K562 (cell line): ENCODE measurements around the gene IL13. TPM values are rescaled to one million over a fixed set of nuclear protein-coding genes. Genes with fewer than 3 reads are reported as not detected.

Source experiments
- ATAC-seq: fragments of 200-7000 bp; cut with Tn5 transposase; 3 replicates; pipeline ENCODE4 v1.9.1; 2020; ENCODE audit warnings: moderate library complexity
- BruUV-seq: library from RNA; stranded (reverse); fragments of 400-500 nt; replicated peaks from 2 replicates; lab custom pipeline; 2021; lab: Mats Ljungman, UMichigan
- CTCF ChIA-PET: fragments of 300-600 bp; formaldehyde crosslinking; extraction: SDS; loops from one replicate; lab custom pipeline; 2021; ENCODE audit warnings: low intra/inter-chr PET ratio; lab: Yijun Ruan, JAX
- POLR2A ChIA-PET: fragments of 300-600, 350-650 bp; sonication (Branson Sonifier 250); formaldehyde crosslinking; extraction: SDS; loops from one replicate; lab custom pipeline; 2021; ENCODE audit warnings: antibody characterized with exemption, inconsistent platforms; lab: Yijun Ruan, JAX
- DNase-seq, 4 experiments: peaks; one replicate each; pipeline versions ENCODE4 v3.0.0 to v3.0.0-alpha.2; 2011 to 2018; ENCODE audit warnings: low spot score in 3 of 4, mixed read lengths in 3 of 4; ENCODE audit errors: extremely low read depth in 1 of 4
- FAIRE-seq: peaks from 2 replicates; lab custom pipeline; 2011; peaks lifted over from hg19 to GRCh38; lab: Jason Lieb, UNC
- H2AFZ ChIP-seq: 2 replicates; pipeline ENCODE4 v1.6.0; 2011; ENCODE audit warnings: low read depth, low read length, control low read depth, inconsistent platforms
- H3K27ac ChIP-seq: fragments of 200-600 bp; 3 replicates; pipeline ENCODE4 v1.8.0; 2011; ENCODE audit warnings: low read depth, mild to moderate bottlenecking, control low read depth, inconsistent platforms, low read length, moderate library complexity, mixed read lengths; ENCODE audit errors: extremely low read depth
- H3K27me3 ChIP-seq, 2 experiments: fragments of 300-600 bp in 1 of 2; 2 replicates in 1 of 2; 3 replicates in 1 of 2; pipeline versions ENCODE4 v1.6.0 to v1.8.0; 2011; ENCODE audit warnings: inconsistent platforms in 2 of 2, low read length in 2 of 2, mild to moderate bottlenecking in 1 of 2, mixed read lengths in 1 of 2, moderate library complexity in 1 of 2; ENCODE audit not compliant: control insufficient read depth in 2 of 2, insufficient read depth in 2 of 2
- H3K36me3 ChIP-seq: fragments of 300-600 bp; 3 replicates; pipeline ENCODE4 v1.8.0; 2011; ENCODE audit warnings: mild to moderate bottlenecking, low read length, inconsistent platforms; ENCODE audit not compliant: control insufficient read depth, insufficient read depth
- H3K4me1 ChIP-seq, 2 experiments: fragments of 200-600 bp in 1 of 2; replicated peaks in 1 of 2; 2 replicates in 1 of 2; 3 replicates in 1 of 2; pipeline versions ENCODE4 v1.5.1 to v1.8.0; 2011; ENCODE audit warnings: inconsistent platforms in 2 of 2, low read length in 2 of 2, mild to moderate bottlenecking in 1 of 2, mixed read lengths in 1 of 2, moderate library complexity in 1 of 2; ENCODE audit not compliant: control insufficient read depth in 2 of 2, insufficient read depth in 2 of 2
- H3K4me2 ChIP-seq: 2 replicates; pipeline ENCODE4 v1.6.1; 2011; ENCODE audit warnings: low read length, control low read depth, inconsistent platforms, mixed read lengths; ENCODE audit not compliant: insufficient read depth
- H3K4me3 ChIP-seq: fragments of 200-600 bp; sonication (generic), shearing (Covaris generic); 2 replicates; pipeline ENCODE4 v1.5.1; 2016; ENCODE audit warnings: control low read depth, inconsistent platforms
- H3K79me2 ChIP-seq: fragments of 200-600 bp; 3 replicates; pipeline ENCODE4 v1.8.0; 2011; ENCODE audit warnings: low read length, inconsistent platforms; ENCODE audit not compliant: control insufficient read depth, insufficient read depth
- H3K9ac ChIP-seq, 2 experiments: 2 replicates each; pipeline versions ENCODE4 v1.6.0 to v1.6.1; 2011; ENCODE audit warnings: low read depth in 2 of 2, low read length in 2 of 2, control low read depth in 1 of 2, inconsistent platforms in 1 of 2, mild to moderate bottlenecking in 1 of 2, mixed read lengths in 1 of 2; ENCODE audit not compliant: insufficient read depth in 1 of 2
- H3K9me1 ChIP-seq: one replicate; pipeline ENCODE4 v1.6.0; 2011; ENCODE audit warnings: inconsistent platforms, mild to moderate bottlenecking, low read length, moderate library complexity; ENCODE audit not compliant: control insufficient read depth, insufficient read depth
- H3K9me3 ChIP-seq: replicated peaks from 2 replicates; pipeline ENCODE4 v1.5.1; 2011; ENCODE audit warnings: low read depth, low read length, inconsistent platforms; ENCODE audit not compliant: control insufficient read depth, insufficient read depth
- H4K20me1 ChIP-seq: replicated peaks from 2 replicates; pipeline ENCODE4 v1.6.1; 2011; ENCODE audit warnings: low read length, inconsistent platforms, mixed read lengths; ENCODE audit not compliant: control insufficient read depth, insufficient read depth
- ARID2 ChIP-seq: fragments of 450-650 bp; IDR thresholded peaks from 2 replicates; pipeline ENCODE4 v1.6.1; 2017; ENCODE audit warnings: antibody characterized with exemption, mild to moderate bottlenecking
- CTCF ChIP-seq, 3 experiments: IDR thresholded peaks in 2 of 3; conservative IDR thresholded peaks in 1 of 3; 2 replicates each; pipeline ENCODE4 v1.5.1; 2011 to 2012; ENCODE audit warnings: low read length in 3 of 3, mild to moderate bottlenecking in 3 of 3, control low read depth in 2 of 3, improper control_type of control experiment in 1 of 3, inconsistent platforms in 1 of 3, low read depth in 1 of 3, mixed read lengths in 1 of 3, moderate library complexity in 1 of 3; ENCODE audit not compliant: insufficient read depth in 2 of 3
- KHSRP ChIP-seq: fragments of 450-650 bp; IDR thresholded peaks from 2 replicates; pipeline ENCODE4 v1.6.1; 2017
- MAFG ChIP-seq: fragments of 450-650 bp; conservative IDR thresholded peaks from 2 replicates; pipeline ENCODE4 v1.6.1; 2016; ENCODE audit warnings: missing genetic modification characterization, missing compliant biosample characterization
- NRF1 ChIP-seq, 2 experiments: fragments of 450-650 bp; IDR thresholded peaks in 1 of 2; conservative IDR thresholded peaks in 1 of 2; 2 replicates each; pipeline ENCODE4 v1.6.1; 2014; ENCODE audit warnings: mild to moderate bottlenecking in 2 of 2
- RAD21 ChIP-seq, 2 experiments: fragments of 250-450 bp in 1 of 2; fragments of 450-650 bp in 1 of 2; sonication (Bioruptor Pico) in 1 of 2; formaldehyde crosslinking in 1 of 2; IDR thresholded peaks in 1 of 2; conservative IDR thresholded peaks in 1 of 2; 2 replicates each; pipeline versions ENCODE4 v1.4.0 to v1.8.0; 2020 to 2022; ENCODE audit warnings: mild to moderate bottlenecking in 2 of 2, moderate library complexity in 1 of 2
- RHOXF2B ChIP-seq: fragments of 250-450 bp; sonication (Bioruptor Pico); conservative IDR thresholded peaks from 2 replicates; pipeline ENCODE4 v1.5.1; 2021
- WGBS: fragments of 100-300 bp; shearing (Covaris generic); methylation state at CpG from one replicate; pipeline ENCODE4 v1.1.6; 2016; ENCODE audit warnings: low coverage, mixed read lengths; ENCODE audit not compliant: insufficient coverage; ENCODE audit errors: missing lambda C conversion rate; 5-methylcytosine and 5-hydroxymethylcytosine counted together
- in situ Hi-C: fragments of 300-500 bp; cut with MboI; formaldehyde crosslinking; loops from 4 replicates; pipeline ENCODE4 v1.15.0; 2018; ENCODE audit warnings: inconsistent platforms, mixed read lengths
- intact Hi-C: fragments of 100-400 bp; cut with micrococcal nuclease; formaldehyde crosslinking; loops from 2 replicates; pipeline ENCODE4 v1.14.2; 2022
- polyA plus RNA-seq, 8 experiments: library from polyadenylated mRNA; depleted of rRNA in 4 of 8; stranded (reverse) in 5 of 8; unstranded in 3 of 8; fragments of >200 nt; fragmentation: Nextera tagmentation in 2 of 8; fragmentation: Illumina TruSeq in 1 of 8; extraction: Ambion mirVana in 2 of 8; extraction: Trizol in 1 of 8; gene quantifications; 2 replicates each; pipeline versions ENCODE4 v1.2.1 to v1.2.3, GENCODE V29; 2011 to 2014; ENCODE audit warnings: inconsistent platforms in 1 of 8, missing spikeins in 1 of 8
- total RNA-seq, 7 experiments: library from RNA; depleted of rRNA in 6 of 7; stranded (reverse); fragments of >200 nt in 6 of 7; fragmentation: Illumina TruSeq in 2 of 7; extraction: Trizol in 2 of 7; gene quantifications; 2 replicates each; pipeline versions ENCODE4 v1.2.1 to v1.2.3, GENCODE V29; 2011 to 2021; ENCODE audit warnings: low replicate concordance in 1 of 7
- TF ChIP-seq, protein P1 (sequence below), 2 experiments: fragments of 450-650 bp in 1 of 2; sonication (generic) in 1 of 2; formaldehyde crosslinking in 1 of 2; IDR thresholded peaks in 1 of 2; conservative IDR thresholded peaks in 1 of 2; 2 replicates each; pipeline versions ENCODE4 v1.6.1 to v1.8.1; 2016 to 2023; ENCODE audit warnings: mild to moderate bottlenecking in 2 of 2, moderate library complexity in 2 of 2, inconsistent platforms in 1 of 2, missing genetic modification reagents in 1 of 2
- TF ChIP-seq, protein P2 (sequence below), 2 experiments: fragments of 450-650 bp; formaldehyde crosslinking in 1 of 2; IDR thresholded peaks; 2 replicates each; pipeline versions ENCODE4 v1.4.0 to v1.6.1; 2014 to 2020; ENCODE audit warnings: mild to moderate bottlenecking in 2 of 2, borderline replicate concordance in 1 of 2, low read depth in 1 of 2

The IL13 gene
- total and polyA plus RNA-seq, 9 of the 15 experiments (the other 6 are each of a cell fraction or from before 2014, with no cell fraction given): not detected

GRCh38 chr5:132677191-132677590, 19.2 kb downstream of the IL13 start:
- no peak overlapping the region for H3K4me2 ChIP-seq
- ChIA-PET POLR2A (interaction anchor here (0.6 to 1.8 kb wide), 3 partner anchors 11 to 563 kb away, joined by 3 to 10 read pairs (median 6); no protein-coding TSS in a partner anchor), CTCF (interaction anchor here (0.5 kb wide), 1 partner anchor 292 kb away, joined by 3 read pairs; no protein-coding TSS in a partner anchor)
- H3K4me1 ChIP-seq: peaks cover 20 to 50% of the 10 kb centered on the region in 2 experiments; a peak in 4 of 5 replicates
- H3K9ac ChIP-seq: peak overlapping the region in 1 of 2 experiments; percentile 61; a peak in 1 of 4 replicates
- in situ Hi-C loops (no loop called here), intact Hi-C loops (loop anchor here (10.0 kb wide), 1 partner anchor 208 kb away; no protein-coding TSS in a partner anchor)
- no peak overlapping the region for H3K27ac ChIP-seq
- H3K9me3 ChIP-seq: no peaks in the 10 kb centered on the region
- H3K36me3 ChIP-seq: no peaks in the 10 kb centered on the region
- H3K4me3 ChIP-seq: no peak overlapping the region
- H4K20me1 ChIP-seq: no peaks in the 10 kb centered on the region
- ATAC-seq: peak; percentile 63
- no peaks in the 10 kb centered on the region for H3K27me3 ChIP-seq
- no peaks in the 10 kb centered on the region for H3K9me1 ChIP-seq
- 42% methylated on average over 7 of the region's 7 CpGs for WGBS
- H3K79me2 ChIP-seq: no peaks in the 10 kb centered on the region
- H2AFZ ChIP-seq: peak overlapping the region; percentile 72
- peak; percentile 51 to 60 (median 55) for DNase-seq
- no peak for FAIRE-seq
- no TSS peak for BruUV-seq
- no peak for TF ChIP-seq MAFG (tag)
- TF ChIP-seq CTCF (IDR thresholded peaks at IDR 0.05 in 2 of 3, conservative IDR thresholded peaks at IDR 0.05 in 1 of 3; ENCODE audit: insufficient read depth in 2 of 3, low read depth in 1 of 3, low read length in 3 of 3): peak; percentile 34 to 52 (median 43); a peak in 4 of 6 replicates
- 0 out of 2 replicates have a peak, but pooled peaks have one; percentile 21 for TF ChIP-seq RHOXF2B (CRISPR knock-in tag)
- TF ChIP-seq RAD21 (CRISPR knock-in tag; conservative IDR thresholded peaks at IDR 0.05 in 1 of 2, IDR thresholded peaks at IDR 0.05 in 1 of 2): peak; percentile 25 to 53; a peak in 3 of 4 replicates
- TF ChIP-seq, protein P1, sequence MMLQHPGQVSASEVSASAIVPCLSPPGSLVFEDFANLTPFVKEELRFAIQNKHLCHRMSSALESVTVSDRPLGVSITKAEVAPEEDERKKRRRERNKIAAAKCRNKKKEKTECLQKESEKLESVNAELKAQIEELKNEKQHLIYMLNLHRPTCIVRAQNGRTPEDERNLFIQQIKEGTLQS (IDR thresholded peaks at IDR 0.05): peak; percentile 61
- TF ChIP-seq, protein P1 (CRISPR knock-in tag; conservative IDR thresholded peaks at IDR 0.05): no peak
- TF ChIP-seq, protein P2, sequence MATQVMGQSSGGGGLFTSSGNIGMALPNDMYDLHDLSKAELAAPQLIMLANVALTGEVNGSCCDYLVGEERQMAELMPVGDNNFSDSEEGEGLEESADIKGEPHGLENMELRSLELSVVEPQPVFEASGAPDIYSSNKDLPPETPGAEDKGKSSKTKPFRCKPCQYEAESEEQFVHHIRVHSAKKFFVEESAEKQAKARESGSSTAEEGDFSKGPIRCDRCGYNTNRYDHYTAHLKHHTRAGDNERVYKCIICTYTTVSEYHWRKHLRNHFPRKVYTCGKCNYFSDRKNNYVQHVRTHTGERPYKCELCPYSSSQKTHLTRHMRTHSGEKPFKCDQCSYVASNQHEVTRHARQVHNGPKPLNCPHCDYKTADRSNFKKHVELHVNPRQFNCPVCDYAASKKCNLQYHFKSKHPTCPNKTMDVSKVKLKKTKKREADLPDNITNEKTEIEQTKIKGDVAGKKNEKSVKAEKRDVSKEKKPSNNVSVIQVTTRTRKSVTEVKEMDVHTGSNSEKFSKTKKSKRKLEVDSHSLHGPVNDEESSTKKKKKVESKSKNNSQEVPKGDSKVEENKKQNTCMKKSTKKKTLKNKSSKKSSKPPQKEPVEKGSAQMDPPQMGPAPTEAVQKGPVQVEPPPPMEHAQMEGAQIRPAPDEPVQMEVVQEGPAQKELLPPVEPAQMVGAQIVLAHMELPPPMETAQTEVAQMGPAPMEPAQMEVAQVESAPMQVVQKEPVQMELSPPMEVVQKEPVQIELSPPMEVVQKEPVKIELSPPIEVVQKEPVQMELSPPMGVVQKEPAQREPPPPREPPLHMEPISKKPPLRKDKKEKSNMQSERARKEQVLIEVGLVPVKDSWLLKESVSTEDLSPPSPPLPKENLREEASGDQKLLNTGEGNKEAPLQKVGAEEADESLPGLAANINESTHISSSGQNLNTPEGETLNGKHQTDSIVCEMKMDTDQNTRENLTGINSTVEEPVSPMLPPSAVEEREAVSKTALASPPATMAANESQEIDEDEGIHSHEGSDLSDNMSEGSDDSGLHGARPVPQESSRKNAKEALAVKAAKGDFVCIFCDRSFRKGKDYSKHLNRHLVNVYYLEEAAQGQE (IDR thresholded peaks at IDR 0.05; ENCODE audit: borderline replicate concordance): peak; percentile 27; the same call in 1 of the 2 replicates
- TF ChIP-seq, protein P2 (CRISPR knock-in tag; IDR thresholded peaks at IDR 0.05; ENCODE audit: low read depth): no peak
- TF ChIP-seq NRF1 (conservative IDR thresholded peaks at IDR 0.05 in 1 of 2, IDR thresholded peaks at IDR 0.05 in 1 of 2): peak; percentile 17 to 44; a peak in 3 of 4 replicates
- 0 out of 2 replicates have a peak, but pooled peaks have one; percentile 20 for TF ChIP-seq ARID2
- no peak for TF ChIP-seq KHSRP
